ENCODE results near the gene PNMA6E.
A peak's percentile ranks its signal among the peaks of the same experiment; 100 is the strongest.
"Not testable (repeated sequence)": the region's sequence is repeated elsewhere in the genome, so short reads cannot be mapped to it uniquely, and the experiment has no call there.

Gene PNMA6E

GRCh38 chrX:153407736-153408135 is 6.6 kb upstream of the PNMA6E start:
- DNase-seq, result no peak

- DNase-seq, result no peak
These were observed 5.8 kb upstream of the PNMA6E start for GRCh38 chrX:153406903-153407302.

GRCh38 chrX:153406011-153406410 is 4.9 kb upstream of the PNMA6E start:
- no peak for DNase-seq

- no peak for DNase-seq
These were observed 4.3 kb upstream of the PNMA6E start for GRCh38 chrX:153405426-153405825.

DNA sequence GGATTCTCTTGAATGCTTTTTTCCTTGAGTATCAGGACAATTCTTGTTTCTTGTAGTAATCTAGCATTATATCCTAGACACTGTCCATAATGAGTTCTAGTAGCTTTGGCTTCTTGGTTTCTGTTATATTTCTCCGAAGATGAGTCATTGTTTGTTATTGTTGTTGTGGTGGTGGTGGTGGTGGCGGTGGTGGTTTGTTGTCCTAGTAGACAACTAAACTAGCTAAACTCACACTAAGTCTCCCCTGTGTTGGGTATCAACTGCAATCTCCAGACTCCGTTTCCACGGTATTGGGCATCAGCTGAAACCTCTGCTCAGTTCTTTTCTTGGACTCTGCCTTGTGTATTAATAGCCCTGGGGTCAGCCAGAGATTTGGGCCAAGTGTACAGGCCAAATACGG is 3.2 kb upstream of the PNMA6E start:
- DNase-seq, result not testable (repeated sequence)

DNA sequence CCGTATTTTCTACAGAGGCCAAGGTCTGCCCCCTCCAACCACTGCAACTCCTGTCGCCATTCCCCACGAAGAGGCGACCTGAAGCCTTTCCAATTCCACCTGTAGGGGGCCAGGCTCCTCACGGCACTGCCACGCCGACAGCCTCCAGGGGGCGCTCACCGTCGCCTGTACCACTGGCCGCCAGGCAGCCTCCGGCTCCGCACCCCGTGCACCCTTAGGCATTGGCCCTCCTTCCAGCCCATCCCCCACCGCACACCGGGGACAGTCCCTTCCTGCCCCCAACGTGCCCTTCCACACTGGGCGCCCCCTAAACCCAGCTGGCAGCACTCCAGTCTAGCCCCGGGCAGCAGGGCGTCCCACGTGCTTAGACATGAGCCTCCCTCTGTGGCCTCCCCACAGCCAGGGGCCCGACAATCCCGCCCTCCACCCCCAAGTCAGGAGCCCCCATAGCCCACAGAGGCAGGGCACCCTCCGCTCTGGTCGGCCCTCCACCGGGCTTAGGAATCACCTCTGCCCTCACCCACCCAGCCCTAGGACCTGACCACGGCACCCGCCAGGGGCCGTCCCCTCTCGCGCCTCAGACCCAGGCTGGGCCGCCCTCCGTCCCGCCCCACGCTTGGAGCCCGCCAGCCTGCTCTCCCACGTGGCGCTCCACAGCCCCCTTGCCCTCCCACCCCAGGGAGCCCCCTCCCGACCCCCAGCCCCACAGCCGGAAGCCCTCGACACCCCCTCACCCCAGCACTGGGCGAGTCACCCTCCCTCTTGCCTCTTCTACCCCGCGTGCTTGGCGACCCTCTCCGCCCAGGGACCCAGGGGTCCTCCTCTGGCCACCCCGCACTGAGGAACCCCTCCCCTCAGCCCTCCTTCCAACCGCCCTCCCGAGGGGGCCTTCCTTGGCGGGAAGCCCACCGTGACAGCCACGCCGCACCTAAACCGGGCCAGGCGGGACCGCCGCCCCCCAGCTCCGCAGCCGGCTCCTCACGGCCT is 711 bp downstream of the PNMA6E start:
- DNase-seq, result peak; percentile 53

DNA sequence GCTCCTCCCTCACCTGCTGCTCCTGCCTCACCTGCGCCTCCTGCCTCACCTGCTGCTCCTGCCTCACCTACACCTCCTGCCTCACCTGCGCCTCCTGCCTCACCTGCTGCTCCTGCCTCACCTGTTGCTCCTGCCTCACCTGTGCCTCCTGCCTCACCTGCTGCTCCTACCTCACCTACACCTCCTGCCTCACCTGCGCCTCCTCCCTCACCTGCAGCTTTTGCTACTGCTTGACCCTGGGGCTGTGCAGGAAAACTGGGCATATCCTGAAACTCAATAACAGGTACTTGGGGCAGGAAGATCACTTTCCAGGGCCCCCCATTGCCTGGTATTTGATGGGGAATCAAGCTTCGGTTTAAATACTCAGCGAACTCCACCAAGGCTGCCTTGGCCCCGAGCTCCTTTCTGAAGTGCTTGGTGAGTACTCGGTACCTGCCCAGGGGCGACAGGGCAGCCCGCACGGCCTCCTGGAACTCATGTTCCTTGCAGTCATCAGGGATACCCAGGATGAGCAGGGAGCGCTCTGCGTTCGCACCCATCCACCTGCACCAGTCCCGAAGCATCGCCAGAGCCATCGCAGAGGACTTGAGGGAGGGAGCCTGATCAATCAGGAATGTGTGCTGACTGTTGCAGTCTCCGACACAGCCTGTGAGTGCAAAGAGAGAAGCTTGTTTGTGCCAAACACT is 2.7 kb downstream of the PNMA6E start:
- no peak for DNase-seq

DNA sequence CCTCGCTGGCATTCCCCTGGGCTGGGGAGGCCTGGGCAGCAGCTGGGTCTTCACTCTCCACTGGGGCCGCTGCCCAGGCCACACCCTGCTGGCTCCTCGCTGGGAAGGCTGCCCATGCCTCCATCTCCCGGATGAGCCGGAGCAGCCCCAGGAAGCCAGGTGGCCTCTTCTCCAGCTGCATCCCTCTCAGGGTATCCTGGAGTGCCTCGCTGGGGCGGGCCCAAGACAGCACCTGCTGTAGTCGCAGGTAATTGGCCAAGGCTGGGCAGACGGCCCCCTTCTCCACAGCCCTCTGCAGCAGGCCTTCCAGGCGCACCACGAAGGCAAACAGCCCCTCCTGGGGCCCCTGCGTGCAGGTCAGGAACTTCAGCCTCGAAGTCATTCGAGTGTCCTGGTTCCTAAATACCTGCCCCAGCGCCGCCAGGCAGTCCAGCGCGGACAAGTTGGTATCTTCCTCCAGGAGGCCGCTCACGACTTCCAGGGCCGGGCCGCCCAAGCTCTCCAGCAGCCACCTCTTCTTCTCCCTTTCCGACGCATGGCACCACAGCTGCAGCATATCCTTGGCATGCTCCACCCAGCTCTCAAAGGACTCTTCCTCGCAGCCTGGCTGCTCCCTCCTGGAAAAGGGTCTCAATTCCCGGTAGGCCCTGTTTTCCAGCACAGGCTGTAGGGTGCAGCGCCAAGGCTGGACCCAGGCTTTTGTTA is 3.7 kb downstream of the PNMA6E start:
- no peak for DNase-seq

DNA sequence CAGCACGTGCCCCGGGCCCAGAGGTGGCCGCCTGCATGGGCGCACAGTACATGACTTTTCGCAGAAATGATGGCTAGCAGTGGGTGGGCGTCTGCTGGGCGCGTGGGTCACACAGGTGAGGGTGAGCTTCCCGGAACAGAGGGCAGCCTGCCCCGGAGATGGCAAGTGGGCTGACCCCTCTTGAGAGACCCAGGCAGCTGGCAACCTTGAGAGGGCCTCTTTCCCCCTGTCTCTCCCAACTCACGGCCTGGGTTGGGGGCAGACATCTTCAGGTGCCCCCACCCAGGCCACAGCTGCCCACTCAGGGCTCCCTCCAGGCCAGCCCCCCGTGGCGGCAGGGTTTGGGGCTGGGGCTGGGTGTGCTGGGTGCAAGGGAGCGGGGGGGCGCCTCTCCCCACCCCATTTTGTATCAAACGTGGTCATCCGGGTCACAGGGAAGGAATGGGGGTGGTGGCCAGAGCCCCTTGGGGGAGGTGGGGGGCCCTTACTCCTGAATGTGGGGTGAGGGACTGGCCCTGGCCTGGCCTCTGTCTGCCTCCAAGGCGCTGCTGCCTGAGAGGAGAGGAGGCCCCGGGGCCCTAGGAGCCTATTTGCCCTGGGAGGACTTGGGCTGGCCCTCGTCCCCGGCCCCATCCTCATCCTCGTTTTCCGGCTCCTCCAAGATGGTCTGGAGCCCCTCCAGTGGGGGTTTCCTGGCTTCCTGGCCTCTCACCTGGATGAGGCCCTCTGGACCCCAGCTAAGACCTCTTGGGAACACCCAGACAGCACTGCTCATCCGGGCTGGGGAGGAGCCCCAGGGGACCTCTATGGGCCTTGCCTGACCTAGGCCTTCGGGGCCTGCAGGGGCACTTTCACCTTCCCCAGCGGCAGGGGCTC is 4.6 kb downstream of the PNMA6E start:
- DNase-seq, result no peak

- DNase-seq, result no peak
These were observed 5.4 kb downstream of the PNMA6E start for GRCh38 chrX:153395613-153396319.

DNA sequence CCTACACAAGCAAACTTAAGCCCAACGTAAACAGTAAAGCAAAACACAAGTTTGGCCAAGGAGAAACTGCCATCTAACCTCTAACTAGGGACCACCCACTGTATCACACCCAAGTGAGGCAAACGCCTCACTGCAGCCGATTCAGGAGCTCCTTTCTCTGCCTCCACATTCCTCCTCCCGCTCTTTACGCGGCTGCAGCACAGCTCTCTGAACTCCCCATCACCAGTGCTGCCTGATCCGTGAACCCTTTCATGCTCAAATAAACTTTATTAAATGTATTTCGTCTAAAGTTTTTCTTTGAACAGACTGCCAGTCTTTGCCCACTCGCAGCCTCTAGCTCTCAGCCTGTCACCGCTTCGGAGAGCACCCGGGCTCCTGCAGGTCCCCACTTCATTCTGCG is 6.5 kb downstream of the PNMA6E start:
- no peak for DNase-seq

- no peak for DNase-seq
These were observed 8.4 kb downstream of the PNMA6E start for GRCh38 chrX:153392642-153393321.

- not testable (repeated sequence) for DNase-seq
These were observed 11.7 kb downstream of the PNMA6E start for GRCh38 chrX:153389460-153389768.

DNA sequence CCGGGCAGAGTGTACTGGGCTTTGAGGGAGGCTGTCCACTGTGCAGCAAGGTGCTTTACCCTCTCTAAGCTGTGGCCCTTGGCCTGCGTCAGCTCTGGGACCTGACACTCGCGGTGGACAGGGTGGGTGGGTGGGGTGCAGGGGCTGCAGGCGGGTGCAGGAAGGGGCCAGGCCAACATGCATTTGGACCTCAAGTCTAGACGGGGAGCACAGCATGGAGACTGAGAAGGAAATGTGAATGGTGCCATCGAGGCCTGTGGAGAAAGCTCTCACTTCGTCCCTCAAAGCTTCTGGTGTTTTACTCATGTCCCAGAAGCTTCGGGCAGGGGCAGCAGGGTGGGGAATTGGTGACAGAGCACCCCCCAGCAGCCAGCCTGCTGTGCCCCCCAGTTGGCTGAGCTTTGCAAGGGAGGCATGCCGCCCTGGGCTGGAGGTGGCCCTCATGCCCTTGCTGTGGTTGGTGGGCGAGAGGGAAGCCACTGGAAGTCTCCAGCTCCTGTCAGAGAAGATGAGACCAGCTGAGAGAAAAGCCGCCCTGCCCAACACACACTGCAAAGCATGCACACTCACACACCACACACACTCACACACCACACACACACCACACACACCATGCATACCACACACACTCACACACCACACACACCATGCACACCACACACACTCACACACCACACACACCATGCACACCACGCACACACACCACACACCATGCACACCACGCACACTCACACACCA is 12.3 kb downstream of the PNMA6E start:
- no peak for DNase-seq

DNA sequence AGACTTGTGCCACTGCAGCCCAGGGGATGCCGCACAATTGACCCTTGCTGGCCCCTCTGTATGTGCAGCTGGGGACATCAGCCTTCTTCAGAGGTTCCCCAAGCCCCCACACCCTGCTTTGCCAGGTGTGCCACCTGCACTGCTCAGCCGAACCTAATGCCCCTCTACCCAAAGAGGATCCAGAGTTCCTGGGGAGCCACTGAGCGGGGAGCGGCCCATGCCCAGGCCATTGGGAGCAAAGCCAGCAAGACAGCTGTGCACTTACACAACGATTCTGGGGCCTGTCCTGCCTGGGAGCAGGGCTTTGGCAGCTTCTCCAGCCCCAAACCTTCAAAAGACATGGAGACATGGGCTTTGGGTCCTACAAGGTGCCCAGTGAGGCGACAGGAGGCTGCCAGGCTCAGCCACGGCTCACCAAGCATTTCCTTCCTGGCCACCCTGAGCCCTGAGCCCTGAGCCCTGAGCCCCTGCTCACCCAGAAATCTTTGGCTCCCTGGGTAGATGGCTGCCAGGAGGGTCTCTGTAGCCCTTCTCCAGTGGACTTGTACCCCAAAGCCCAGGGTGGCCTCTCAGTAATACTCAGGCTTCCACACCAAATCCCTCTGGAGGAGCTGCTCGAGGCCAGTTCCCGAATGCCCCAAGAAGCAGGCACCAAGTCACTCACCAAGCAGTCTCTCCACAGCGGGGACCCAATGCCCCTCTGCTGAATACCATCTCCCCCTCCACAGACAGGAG is 13.0 kb downstream of the PNMA6E start:
- no peak for DNase-seq

GRCh38 chrX:153387345-153387744 is 13.8 kb downstream of the PNMA6E start:
- no peak for DNase-seq

DNA sequence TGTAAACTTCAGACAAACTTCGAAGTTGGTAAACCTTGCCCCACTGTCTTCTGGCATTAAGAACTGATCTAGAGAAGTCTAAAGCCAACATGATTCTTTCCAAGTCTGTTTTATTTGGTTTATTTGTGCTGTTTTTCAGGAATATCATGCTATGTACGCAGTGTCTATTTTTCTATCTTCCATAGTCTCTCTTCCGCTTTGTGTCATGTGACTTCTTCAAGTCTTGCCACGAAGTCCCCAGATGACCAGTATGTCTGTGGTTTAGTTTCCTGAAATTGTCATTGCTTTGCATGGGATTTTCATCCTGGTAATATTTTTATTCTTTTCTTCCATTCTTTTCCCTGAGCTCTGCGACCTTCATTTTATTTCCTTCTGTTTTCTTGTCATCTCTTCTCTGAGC is 15.1 kb downstream of the PNMA6E start:
- DNase-seq, result no peak

- DNase-seq, result not testable (repeated sequence)
These were observed 16.2 kb downstream of the PNMA6E start for GRCh38 chrX:153384973-153385372.

GRCh38 chrX:153384390-153384789 is 16.8 kb downstream of the PNMA6E start:
- DNase-seq, result no peak

Data from NCI-H1436 (cell line).